Measurements from ENCODE around the gene FAM120B.

- no peak for TF ChIP-seq POLR2A (IDR thresholded peaks at IDR 0.05)
- TF ChIP-seq, protein P1, sequence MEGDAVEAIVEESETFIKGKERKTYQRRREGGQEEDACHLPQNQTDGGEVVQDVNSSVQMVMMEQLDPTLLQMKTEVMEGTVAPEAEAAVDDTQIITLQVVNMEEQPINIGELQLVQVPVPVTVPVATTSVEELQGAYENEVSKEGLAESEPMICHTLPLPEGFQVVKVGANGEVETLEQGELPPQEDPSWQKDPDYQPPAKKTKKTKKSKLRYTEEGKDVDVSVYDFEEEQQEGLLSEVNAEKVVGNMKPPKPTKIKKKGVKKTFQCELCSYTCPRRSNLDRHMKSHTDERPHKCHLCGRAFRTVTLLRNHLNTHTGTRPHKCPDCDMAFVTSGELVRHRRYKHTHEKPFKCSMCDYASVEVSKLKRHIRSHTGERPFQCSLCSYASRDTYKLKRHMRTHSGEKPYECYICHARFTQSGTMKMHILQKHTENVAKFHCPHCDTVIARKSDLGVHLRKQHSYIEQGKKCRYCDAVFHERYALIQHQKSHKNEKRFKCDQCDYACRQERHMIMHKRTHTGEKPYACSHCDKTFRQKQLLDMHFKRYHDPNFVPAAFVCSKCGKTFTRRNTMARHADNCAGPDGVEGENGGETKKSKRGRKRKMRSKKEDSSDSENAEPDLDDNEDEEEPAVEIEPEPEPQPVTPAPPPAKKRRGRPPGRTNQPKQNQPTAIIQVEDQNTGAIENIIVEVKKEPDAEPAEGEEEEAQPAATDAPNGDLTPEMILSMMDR (IDR thresholded peaks at IDR 0.05 in 4 of 5, conservative IDR thresholded peaks at IDR 0.05 in 1 of 5) = no peak
Measured at GRCh38 chr6:170421921-170422320, 115.4 kb downstream of the FAM120B start.

Data from gastrocnemius medialis (tissue), 4 donors.